Measurements from ENCODE around the gene S100A16.

- no peak for TF ChIP-seq CTCF (optimal IDR thresholded peaks at IDR 0.05 in 1 of 3, IDR thresholded peaks at IDR 0.05 in 1 of 3, conservative IDR thresholded peaks at IDR 0.05 in 1 of 3; ENCODE audit: extremely low read depth in 1 of 3, insufficient read depth in 2 of 3, low read length in 3 of 3)
- no peak for TF ChIP-seq EZH2 (IDR thresholded peaks at IDR 0.05; ENCODE audit: low read length)
These were observed 48.9 kb downstream of the S100A16 start for GRCh38 chr1:153563991-153564390.

Measured in keratinocyte (primary cell).